Measurements from ENCODE around the gene EYA2.

The EYA2 gene

DNA sequence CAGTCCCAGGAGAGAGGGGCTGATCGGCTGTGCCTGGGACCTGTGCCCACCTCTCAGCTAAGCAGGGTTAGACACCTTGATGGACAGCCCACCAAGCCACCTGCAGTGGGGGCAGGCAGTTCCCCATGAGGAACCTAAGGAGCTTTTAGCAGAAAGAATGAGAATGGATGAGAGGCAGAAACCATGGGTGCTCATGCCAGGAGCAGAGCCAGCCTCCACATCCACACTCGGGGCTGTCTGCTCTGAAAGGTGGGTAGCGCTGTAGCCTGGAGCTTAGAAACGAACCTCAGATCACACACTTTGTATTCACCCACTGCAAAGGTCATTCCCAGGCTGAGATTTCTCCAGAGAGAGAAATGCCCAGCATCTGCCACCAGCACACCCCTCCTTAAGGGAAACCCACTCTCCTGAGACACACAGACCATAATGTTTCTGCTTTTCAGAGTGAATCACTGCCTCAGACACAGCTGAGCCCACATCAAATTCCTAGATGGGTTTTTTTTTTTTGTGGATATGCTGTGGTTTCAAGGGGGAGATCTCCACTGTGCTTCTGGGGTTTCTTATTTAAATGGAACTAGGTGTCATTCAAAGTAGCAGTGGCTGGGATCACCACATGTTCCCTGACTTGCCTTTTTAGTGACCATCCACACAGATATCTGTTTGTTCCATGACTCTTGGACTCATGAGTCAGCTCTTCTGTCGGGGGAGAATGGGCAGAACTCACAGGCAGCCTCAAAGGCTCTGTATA is 218.9 kb downstream of the EYA2 start:
- Histone ChIP-seq H3K27me3 (ENCODE audit: insufficient read depth, insufficient read length) (no peaks in the 10 kb centered on the region), H3K9me3 (ENCODE audit: insufficient read depth, low read length) (peaks cover 14% of the 10 kb centered on the region; the same call in 1 of the 2 replicates), H3K9ac (ENCODE audit: insufficient read length, low read depth) (no peak overlapping the region), H3K4me1 (ENCODE audit: insufficient read depth, insufficient read length) (peaks cover 9% of the 10 kb centered on the region), H3K4me3 (ENCODE audit: insufficient read length, low read depth) (no peak overlapping the region), H3K36me3 (ENCODE audit: insufficient read depth, insufficient read length, low read length) (no peaks in the 10 kb centered on the region)
- DNase-seq (ENCODE audit: low read depth, low spot score) = no peak
- TF ChIP-seq ZNF274 (IDR thresholded peaks at IDR 0.05; ENCODE audit: low read depth, low read length) = no peak
- TF ChIP-seq SUZ12 (IDR thresholded peaks at IDR 0.05; ENCODE audit: extremely low read depth, insufficient read depth, insufficient read length) = no peak
- TF ChIP-seq YY1 (IDR thresholded peaks at IDR 0.05; ENCODE audit: insufficient read depth, insufficient read length) = no peak

- no peak for TF ChIP-seq ZNF274 (IDR thresholded peaks at IDR 0.05; ENCODE audit: low read depth, low read length)
- TF ChIP-seq SUZ12 (IDR thresholded peaks at IDR 0.05; ENCODE audit: extremely low read depth, insufficient read depth, insufficient read length) = no peak
- no peak for TF ChIP-seq YY1 (IDR thresholded peaks at IDR 0.05; ENCODE audit: insufficient read depth, insufficient read length)
- Histone ChIP-seq H3K36me3 (ENCODE audit: insufficient read depth, insufficient read length, low read length) (no peaks in the 10 kb centered on the region), H3K9ac (ENCODE audit: insufficient read length, low read depth) (no peak overlapping the region), H3K4me3 (ENCODE audit: insufficient read length, low read depth) (no peak overlapping the region), H3K27me3 (ENCODE audit: insufficient read depth, insufficient read length) (no peaks in the 10 kb centered on the region), H3K9me3 (ENCODE audit: insufficient read depth, low read length) (peaks cover 7% of the 10 kb centered on the region; the same call in 1 of the 2 replicates), H3K4me1 (ENCODE audit: insufficient read depth, insufficient read length) (peaks cover 9% of the 10 kb centered on the region)
- no peak for DNase-seq (ENCODE audit: low read depth, low spot score)
These were observed 221.1 kb downstream of the EYA2 start for GRCh38 chr20:47115694-47116093.

DNA sequence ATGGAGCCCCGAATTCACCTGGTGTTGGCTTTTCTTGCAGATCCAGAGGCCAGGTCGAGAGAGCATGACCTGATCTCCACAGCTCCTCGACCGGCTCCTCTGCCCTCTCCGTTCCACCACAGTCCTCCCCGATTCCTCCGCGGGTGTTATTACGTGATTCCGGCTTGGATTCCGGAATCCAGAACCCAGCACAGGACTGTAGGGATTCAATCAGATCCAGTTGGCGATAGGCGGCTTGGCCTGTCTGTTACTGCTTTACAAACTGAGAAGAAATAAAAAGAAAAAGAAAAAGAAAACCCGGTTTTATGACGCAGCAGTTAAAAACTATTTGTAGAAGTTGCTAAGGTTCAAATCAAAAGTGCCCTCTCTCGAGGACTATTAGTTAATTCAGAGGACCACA is 222.7 kb downstream of the EYA2 start:
- H3K4me3 ChIP-seq (ENCODE audit: insufficient read length, low read depth) = no peak overlapping the region
- no peak for DNase-seq (ENCODE audit: low read depth, low spot score)
- H3K27me3 ChIP-seq (ENCODE audit: insufficient read depth, insufficient read length) = no peaks in the 10 kb centered on the region
- H3K9ac ChIP-seq (ENCODE audit: insufficient read length, low read depth) = no peak overlapping the region
- H3K4me1 ChIP-seq (ENCODE audit: insufficient read depth, insufficient read length) = peaks cover 9% of the 10 kb centered on the region
- H3K9me3 ChIP-seq (ENCODE audit: insufficient read depth, low read length) = no peaks in the 10 kb centered on the region
- no peaks in the 10 kb centered on the region for H3K36me3 ChIP-seq (ENCODE audit: insufficient read depth, insufficient read length, low read length)
- no peak for TF ChIP-seq ZNF274 (IDR thresholded peaks at IDR 0.05; ENCODE audit: low read depth, low read length)
- TF ChIP-seq YY1 (IDR thresholded peaks at IDR 0.05; ENCODE audit: insufficient read depth, insufficient read length) = no peak
- no peak for TF ChIP-seq SUZ12 (IDR thresholded peaks at IDR 0.05; ENCODE audit: extremely low read depth, insufficient read depth, insufficient read length)

DNA sequence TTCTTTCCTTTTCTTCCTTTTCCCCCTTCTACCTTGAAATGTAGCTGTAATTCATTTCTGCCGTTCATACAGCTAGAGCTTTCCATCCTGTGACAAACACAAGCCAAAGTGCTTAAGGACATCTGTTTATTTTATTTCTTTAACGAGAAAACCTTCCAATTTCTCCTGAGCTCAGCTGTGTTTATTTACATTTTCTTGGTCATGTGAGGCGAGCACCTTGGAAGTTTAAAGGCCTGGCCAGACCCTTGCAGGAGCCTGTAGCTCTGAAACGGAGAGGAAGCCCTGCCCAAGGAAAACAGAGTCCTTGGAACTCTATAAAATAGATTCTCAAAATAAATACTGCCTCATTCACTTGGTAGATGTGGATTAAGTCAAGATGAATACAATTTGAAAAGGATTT is 223.1 kb downstream of the EYA2 start:
- Histone ChIP-seq H3K27me3 (ENCODE audit: insufficient read depth, insufficient read length) (no peaks in the 10 kb centered on the region), H3K9me3 (ENCODE audit: insufficient read depth, low read length) (no peaks in the 10 kb centered on the region), H3K4me3 (ENCODE audit: insufficient read length, low read depth) (no peak overlapping the region), H3K4me1 (ENCODE audit: insufficient read depth, insufficient read length) (peaks cover 9% of the 10 kb centered on the region), H3K9ac (ENCODE audit: insufficient read length, low read depth) (no peak overlapping the region), H3K36me3 (ENCODE audit: insufficient read depth, insufficient read length, low read length) (no peaks in the 10 kb centered on the region)
- TF ChIP-seq ZNF274 (IDR thresholded peaks at IDR 0.05; ENCODE audit: low read depth, low read length) = no peak
- no peak for TF ChIP-seq SUZ12 (IDR thresholded peaks at IDR 0.05; ENCODE audit: extremely low read depth, insufficient read depth, insufficient read length)
- TF ChIP-seq YY1 (IDR thresholded peaks at IDR 0.05; ENCODE audit: insufficient read depth, insufficient read length) = no peak
- DNase-seq (ENCODE audit: low read depth, low spot score) = no peak

DNA sequence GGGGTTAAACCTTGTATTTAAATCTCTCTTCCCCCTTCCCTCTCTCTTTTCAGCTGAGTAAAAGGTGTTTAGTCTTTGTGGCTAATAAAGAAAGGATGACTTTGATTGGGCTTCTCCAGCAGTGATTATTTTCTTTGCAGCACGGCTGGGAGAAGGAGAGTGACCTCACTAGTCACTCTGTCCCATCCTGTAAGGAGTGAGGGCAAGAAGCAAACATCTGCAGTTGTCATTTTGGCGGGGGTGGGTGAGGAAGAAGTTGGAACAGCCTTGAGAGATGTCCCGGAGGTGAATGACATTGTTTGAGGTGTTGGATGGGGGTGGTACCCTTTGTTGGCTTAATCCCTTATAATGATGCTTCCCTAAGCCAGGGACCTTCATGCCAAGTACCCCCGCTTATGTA is 223.6 kb downstream of the EYA2 start:
- H3K36me3 ChIP-seq (ENCODE audit: insufficient read depth, insufficient read length, low read length) = no peaks in the 10 kb centered on the region
- no peak overlapping the region for H3K9ac ChIP-seq (ENCODE audit: insufficient read length, low read depth)
- no peak for TF ChIP-seq ZNF274 (IDR thresholded peaks at IDR 0.05; ENCODE audit: low read depth, low read length)
- TF ChIP-seq SUZ12 (IDR thresholded peaks at IDR 0.05; ENCODE audit: extremely low read depth, insufficient read depth, insufficient read length) = no peak
- TF ChIP-seq YY1 (IDR thresholded peaks at IDR 0.05; ENCODE audit: insufficient read depth, insufficient read length) = no peak
- no peaks in the 10 kb centered on the region for H3K9me3 ChIP-seq (ENCODE audit: insufficient read depth, low read length)
- no peak for DNase-seq (ENCODE audit: low read depth, low spot score)
- no peak overlapping the region for H3K4me3 ChIP-seq (ENCODE audit: insufficient read length, low read depth)
- peaks cover 7% of the 10 kb centered on the region for H3K4me1 ChIP-seq (ENCODE audit: insufficient read depth, insufficient read length)
- no peaks in the 10 kb centered on the region for H3K27me3 ChIP-seq (ENCODE audit: insufficient read depth, insufficient read length)

GRCh38 chr20:47118641-47119040 is 224.0 kb downstream of the EYA2 start:
- Histone ChIP-seq H3K9ac (ENCODE audit: insufficient read length, low read depth) (no peak overlapping the region), H3K27me3 (ENCODE audit: insufficient read depth, insufficient read length) (no peaks in the 10 kb centered on the region), H3K36me3 (ENCODE audit: insufficient read depth, insufficient read length, low read length) (no peaks in the 10 kb centered on the region), H3K4me1 (ENCODE audit: insufficient read depth, insufficient read length) (peaks cover 3% of the 10 kb centered on the region), H3K4me3 (ENCODE audit: insufficient read length, low read depth) (no peak overlapping the region), H3K9me3 (ENCODE audit: insufficient read depth, low read length) (no peaks in the 10 kb centered on the region)
- DNase-seq (ENCODE audit: low read depth, low spot score) = no peak
- TF ChIP-seq ZNF274 (IDR thresholded peaks at IDR 0.05; ENCODE audit: low read depth, low read length) = no peak
- no peak for TF ChIP-seq YY1 (IDR thresholded peaks at IDR 0.05; ENCODE audit: insufficient read depth, insufficient read length)
- TF ChIP-seq SUZ12 (IDR thresholded peaks at IDR 0.05; ENCODE audit: extremely low read depth, insufficient read depth, insufficient read length) = no peak

- Histone ChIP-seq H3K4me3 (ENCODE audit: insufficient read length, low read depth) (no peak overlapping the region), H3K36me3 (ENCODE audit: insufficient read depth, insufficient read length, low read length) (no peaks in the 10 kb centered on the region), H3K4me1 (ENCODE audit: insufficient read depth, insufficient read length) (peaks cover 2% of the 10 kb centered on the region), H3K9me3 (ENCODE audit: insufficient read depth, low read length) (no peaks in the 10 kb centered on the region), H3K9ac (ENCODE audit: insufficient read length, low read depth) (no peak overlapping the region), H3K27me3 (ENCODE audit: insufficient read depth, insufficient read length) (no peaks in the 10 kb centered on the region)
- TF ChIP-seq ZNF274 (IDR thresholded peaks at IDR 0.05; ENCODE audit: low read depth, low read length) (no peak), YY1 (IDR thresholded peaks at IDR 0.05; ENCODE audit: insufficient read depth, insufficient read length) (no peak), SUZ12 (IDR thresholded peaks at IDR 0.05; ENCODE audit: extremely low read depth, insufficient read depth, insufficient read length) (no peak)
- DNase-seq (ENCODE audit: low read depth, low spot score) = no peak
These were observed 225.8 kb downstream of the EYA2 start for GRCh38 chr20:47120346-47120936.
